ENCODE data around the gene CACNA1C.

Gene CACNA1C

DNA sequence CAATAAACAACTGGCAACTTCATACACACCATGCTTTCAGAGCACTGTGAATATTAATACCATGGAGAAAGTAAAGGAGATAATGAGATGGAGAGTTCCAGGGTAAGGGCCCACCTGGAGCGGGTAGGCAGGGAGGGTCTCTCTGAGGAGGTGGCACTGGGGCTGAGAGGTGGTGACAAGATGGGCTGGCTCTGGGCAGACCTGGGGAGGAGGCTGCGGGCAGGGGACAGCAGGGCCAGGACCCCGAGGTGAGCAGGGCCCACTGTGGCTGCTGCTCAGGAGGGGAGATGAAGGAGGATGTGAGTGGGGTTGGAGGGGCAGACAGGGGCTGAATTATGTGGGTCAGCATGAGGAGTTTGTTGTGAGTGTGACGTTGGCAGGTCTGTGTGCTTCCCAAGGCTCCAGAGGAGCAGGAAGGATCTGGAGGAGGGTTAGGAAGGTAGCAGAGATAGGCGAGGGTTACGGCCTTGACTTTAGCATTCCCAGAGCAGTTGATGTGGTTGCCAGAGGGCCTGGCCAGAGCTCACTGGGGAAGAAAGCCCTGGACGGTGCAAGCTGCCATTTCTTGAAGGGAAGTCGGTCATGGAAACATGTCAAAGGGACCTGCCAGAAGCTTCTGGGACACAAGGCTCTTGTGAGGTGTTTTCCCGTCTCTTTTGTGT, 88.2 kb downstream of the CACNA1C start:
- no peak for DNase-seq (ENCODE audit: low read depth)

- DNase-seq (ENCODE audit: low read depth): no peak
These were observed 89.3 kb downstream of the CACNA1C start for GRCh38 chr12:2142068-2142467.

- DNase-seq (ENCODE audit: low read depth): no peak
These were observed 92.2 kb downstream of the CACNA1C start for GRCh38 chr12:2144951-2145350.

GRCh38 chr12:2145433-2145998, 92.7 kb downstream of the CACNA1C start:
- DNase-seq (ENCODE audit: low read depth): no peak

- no peak for DNase-seq (ENCODE audit: low read depth)
These were observed 94.5 kb downstream of the CACNA1C start for GRCh38 chr12:2147335-2147734.

- DNase-seq (ENCODE audit: low read depth): no peak
These were observed 96.3 kb downstream of the CACNA1C start for GRCh38 chr12:2149091-2149490.

DNA sequence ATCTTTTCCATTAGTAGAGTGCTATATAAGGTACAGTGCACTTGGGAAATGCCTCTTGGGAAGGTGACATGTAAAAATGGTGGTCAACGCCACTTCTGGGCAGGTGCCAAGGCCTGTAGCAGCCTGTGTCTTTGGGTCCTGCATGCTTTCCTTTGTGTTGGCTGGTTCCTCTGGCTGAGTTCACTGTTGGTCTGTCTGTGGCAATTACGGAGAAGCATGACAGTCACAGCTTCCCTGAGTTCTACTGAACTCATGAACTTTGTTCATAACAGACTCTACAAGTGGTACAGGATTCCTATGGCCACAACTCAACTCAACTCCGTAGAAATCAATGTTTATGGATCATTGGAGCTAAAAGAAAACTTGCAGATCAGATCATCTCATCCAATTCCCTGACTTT, 98.0 kb downstream of the CACNA1C start:
- DNase-seq (ENCODE audit: low read depth): no peak

GRCh38 chr12:2151391-2151790, 98.6 kb downstream of the CACNA1C start:
- no peak for DNase-seq (ENCODE audit: low read depth)

- DNase-seq (ENCODE audit: low read depth): no peak
These were observed 99.3 kb downstream of the CACNA1C start for GRCh38 chr12:2152134-2152533.

DNA sequence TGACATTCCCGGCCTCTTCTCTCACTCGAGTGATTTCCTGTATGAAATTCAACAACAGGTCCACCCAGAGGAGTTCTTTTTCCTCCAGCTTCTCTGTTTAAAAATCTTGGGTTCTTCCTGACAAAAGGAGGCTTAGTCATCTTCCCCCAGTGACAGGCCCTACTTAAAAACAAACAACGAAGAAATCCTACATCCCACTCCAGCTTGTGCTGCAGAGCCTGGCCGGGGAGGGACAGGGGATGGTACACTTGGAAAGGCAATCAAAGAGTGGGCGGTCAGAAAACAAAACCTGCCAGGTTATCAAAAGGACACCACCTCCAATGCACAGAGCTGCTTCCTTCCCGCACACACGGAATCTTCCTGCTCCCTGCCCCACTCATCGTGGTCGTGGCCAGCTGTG, 101.3 kb downstream of the CACNA1C start:
- no peak for DNase-seq (ENCODE audit: low read depth)

GRCh38 chr12:2154521-2154920, 101.7 kb downstream of the CACNA1C start:
- DNase-seq (ENCODE audit: low read depth): no peak

DNA sequence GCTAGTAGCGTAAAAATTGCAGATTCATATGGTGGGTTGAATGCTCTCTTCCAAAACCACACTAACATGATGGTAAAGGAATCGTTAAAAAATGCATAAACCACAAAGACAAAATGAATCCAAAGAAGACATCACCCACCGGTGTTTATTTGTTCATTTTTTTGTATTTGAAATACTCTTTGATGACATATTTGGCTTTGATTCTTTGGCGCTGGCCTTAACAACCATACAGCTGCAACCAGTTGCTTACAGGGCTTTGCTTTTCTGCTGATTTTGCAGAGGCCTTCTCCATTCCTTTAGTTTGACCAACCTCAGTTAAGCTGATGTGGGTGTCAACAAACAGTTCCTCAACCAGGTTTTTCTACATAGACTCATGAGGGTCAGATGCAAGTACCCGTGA, 103.5 kb downstream of the CACNA1C start:
- no peak for DNase-seq (ENCODE audit: low read depth)

DNA sequence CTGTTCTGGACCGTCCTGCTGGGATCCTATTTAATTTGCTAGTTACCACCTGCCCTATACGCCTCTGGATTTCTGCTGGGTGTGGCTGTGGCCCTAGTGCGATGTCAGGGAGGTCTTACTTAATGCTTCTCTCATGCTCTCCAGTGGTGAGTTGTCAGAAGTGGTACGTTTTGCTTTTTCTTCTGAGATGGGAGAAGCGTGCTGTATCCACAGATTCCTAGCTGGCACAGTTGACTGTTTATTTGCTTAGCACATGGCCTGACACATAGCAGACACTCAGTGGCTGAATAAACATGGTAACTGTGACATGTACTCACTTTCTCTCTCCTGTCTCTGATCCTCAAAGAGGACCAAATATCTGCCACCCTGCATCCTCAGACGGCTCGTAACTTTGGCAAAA, 107.3 kb downstream of the CACNA1C start:
- no peak for DNase-seq (ENCODE audit: low read depth)

DNA sequence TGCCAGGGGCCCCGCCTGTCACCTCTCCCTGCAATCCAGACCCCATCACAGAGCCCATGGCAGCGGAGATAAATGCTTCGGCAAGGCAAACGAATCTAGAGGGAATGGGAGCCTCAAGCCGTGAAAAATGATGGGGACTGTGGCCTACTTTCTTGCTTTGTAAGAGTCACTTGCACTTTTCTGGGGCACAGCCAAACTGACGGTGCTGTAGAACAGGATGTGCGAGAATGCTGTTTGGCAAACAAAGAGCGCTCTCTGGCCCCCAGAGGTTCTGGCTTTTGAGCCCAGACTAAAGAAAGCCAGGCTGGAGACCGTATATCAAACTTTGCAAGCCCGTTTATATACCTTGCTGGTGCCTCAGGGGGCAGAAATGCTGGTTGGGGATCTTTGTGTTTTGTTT, 108.7 kb downstream of the CACNA1C start:
- DNase-seq (ENCODE audit: low read depth): no peak

DNA sequence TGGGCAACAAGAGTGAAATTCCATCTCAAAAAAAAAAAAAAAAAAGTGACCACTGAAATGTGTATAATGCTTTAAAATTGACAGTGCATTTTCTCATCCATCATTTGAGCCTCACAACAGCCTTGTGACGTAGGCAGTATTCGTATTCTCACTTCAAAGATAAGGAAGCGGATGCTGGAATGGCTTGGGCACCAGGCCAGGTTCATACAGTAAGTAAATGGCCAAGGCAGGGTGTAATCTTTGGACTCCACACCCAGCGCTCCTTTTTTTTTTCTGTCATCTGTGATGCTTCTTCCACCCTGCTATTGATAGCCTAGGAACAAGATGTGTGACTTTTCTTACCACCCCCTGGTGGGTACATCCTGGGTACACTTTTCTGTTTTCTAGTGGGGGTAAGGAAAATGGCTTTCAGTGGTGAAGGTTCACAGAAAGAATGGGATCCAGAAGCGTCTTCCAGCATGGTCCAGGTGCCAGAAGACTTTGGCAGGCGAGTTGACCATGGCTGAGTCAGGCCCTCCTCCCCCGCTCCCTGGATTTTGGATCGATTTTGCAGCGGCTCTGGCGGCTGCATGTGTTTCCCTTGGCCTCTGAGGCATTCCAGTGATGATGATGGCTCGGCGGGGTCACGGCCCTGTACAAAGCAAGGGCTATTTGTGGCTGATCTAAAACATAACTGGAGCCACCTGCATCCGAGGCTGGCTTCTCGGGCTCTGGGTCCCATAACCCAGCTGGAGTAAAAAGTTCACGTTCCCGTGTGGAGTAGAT, 110.6 kb downstream of the CACNA1C start:
- DNase-seq (ENCODE audit: low read depth): no peak

GRCh38 chr12:2165021-2165420, 112.2 kb downstream of the CACNA1C start:
- DNase-seq (ENCODE audit: low read depth): no peak

DNA sequence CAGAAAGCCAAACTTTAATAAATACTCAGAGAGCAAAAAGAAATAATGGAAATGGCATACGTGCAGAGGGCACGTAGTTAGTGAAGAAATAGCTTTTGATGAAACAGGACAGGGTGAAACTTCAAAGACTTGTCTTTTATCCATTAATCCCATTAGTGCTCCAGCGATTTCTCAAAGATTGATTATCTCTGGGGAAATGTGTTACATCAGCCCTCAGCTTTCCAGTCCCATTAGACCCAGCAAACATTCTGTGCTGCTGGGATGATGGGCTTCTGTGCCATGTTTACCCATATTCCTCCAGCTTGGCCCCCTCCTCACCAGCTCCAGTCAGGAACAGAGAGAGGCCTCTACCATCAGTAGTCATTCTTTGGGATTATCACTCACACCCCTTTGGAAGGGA, 113.1 kb downstream of the CACNA1C start:
- DNase-seq (ENCODE audit: low read depth): no peak

- no peak for DNase-seq (ENCODE audit: low read depth)
These were observed 113.9 kb downstream of the CACNA1C start for GRCh38 chr12:2166696-2167095.

DNA sequence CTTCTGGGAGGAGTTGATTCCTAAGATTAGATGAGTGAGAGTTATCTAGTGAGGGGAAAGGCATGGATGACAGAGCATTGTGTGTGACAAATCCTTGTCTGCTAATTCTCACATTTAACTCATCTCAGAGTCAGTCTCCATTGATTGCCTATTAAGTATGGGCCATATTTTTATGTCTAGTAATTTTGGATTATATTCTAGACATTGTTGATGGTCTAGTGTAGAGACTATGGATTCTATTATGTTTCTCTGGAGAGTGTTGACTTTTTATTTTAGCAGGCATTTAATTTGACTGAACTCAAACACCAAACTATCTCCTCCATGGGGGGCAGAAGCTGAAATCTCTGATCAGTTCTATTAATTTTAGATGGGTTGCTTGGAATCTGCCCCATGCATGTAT, 114.4 kb downstream of the CACNA1C start:
- DNase-seq (ENCODE audit: low read depth): no peak

DNA sequence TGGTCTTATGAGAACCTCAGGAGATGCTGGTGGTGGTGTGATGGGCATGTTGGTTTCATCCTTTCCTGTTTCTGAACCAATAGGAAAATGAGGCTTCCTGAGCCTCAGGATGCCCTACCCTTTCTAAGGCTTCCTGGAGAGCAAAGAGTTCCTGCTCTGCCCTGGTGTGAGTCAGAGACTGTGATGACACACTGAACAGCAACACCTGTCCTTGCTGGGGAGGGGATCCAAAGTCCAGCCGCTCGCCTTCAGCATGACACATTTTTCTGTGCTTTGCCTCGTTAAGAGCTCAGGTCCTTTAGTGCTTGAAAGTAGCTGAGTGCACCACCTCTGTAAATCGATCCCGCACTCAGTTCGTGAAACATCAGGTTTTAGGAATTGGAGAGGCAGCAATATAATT, 116.0 kb downstream of the CACNA1C start:
- DNase-seq (ENCODE audit: low read depth): no peak

DNA sequence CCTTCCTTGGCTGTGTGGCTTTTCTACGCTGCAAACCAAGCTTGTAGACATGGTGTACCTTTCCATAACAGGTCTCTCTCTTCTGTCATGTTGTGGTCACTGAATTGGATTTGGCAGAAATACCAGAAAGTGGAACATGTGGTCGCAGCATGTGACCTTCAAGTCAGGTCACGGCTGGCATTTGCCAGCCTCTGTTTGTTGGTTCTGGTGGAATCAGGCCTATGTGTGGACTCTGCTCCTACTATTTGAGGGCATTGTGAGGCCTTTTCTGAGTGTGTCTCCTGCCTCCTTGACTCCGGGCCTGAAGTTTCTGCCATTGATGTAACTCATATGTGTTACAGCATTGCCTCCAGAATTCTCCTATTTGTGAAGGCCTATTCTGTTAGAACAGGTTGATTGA, 116.7 kb downstream of the CACNA1C start:
- no peak for DNase-seq (ENCODE audit: low read depth)

DNA sequence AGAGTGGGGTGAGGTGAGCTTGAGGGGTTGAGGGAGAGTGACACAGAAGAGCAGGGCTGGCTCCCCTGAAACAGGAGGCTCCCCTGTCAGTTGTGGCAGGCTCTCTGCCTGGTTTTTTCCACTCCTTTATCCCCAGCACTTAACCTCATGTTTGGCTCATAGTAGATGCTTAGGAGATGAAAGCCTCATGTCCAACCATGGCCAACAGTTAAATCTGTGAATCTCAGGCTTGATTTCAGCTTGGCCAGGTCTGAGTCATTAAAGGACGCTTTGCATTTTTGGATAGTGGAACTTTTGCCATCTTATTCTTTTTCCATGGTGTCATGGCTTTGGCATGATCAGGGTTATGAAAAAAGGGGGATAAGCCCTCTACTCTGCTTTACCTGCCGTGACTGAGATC, 117.2 kb downstream of the CACNA1C start:
- no peak for DNase-seq (ENCODE audit: low read depth)

GRCh38 chr12:2170376-2170775, 117.6 kb downstream of the CACNA1C start:
- DNase-seq (ENCODE audit: low read depth): no peak

All from activated gamma-delta T cell treated with anti-CD3 and anti-CD28 coated beads, Interleukin-2, amount 50 U/mL, for 16 hours (primary cell).